H1 (cell line): Measurements from ENCODE around the gene FNIP2. TPM values are rescaled to one million over a fixed set of nuclear protein-coding genes. Genes with fewer than 3 reads are reported as not detected.

Experiments
- CTCF ChIA-PET: fragments of 300-600 bp; sonication (Branson Sonifier 250); formaldehyde crosslinking; loops from one replicate; lab custom pipeline; 2021; ENCODE audit not compliant: partially characterized antibody; lab: Charles Lee
- POLR2A ChIA-PET: fragments of 300-600 bp; sonication (Branson Sonifier 250); formaldehyde crosslinking; loops from one replicate; lab custom pipeline; 2021; ENCODE audit warnings: inconsistent platforms; ENCODE audit not compliant: partially characterized antibody; lab: Charles Lee
- DNase-seq, 2 experiments: peaks; one replicate each; pipeline versions ENCODE4 v3.0.0 to v3.0.0-alpha.2; 2010 to 2022; ENCODE audit warnings: low spot score in 2 of 2, low read depth in 1 of 2, mixed read lengths in 1 of 2
- FAIRE-seq: peaks from 2 replicates; lab custom pipeline; 2011; peaks lifted over from hg19 to GRCh38; lab: Jason Lieb, UNC
- H2AFZ ChIP-seq: 2 replicates; pipeline ENCODE4 v1.8.1; 2012; ENCODE audit warnings: low read length, inconsistent platforms
- H2AK5ac ChIP-seq: 2 replicates; pipeline ENCODE4 v1.6.1; 2013; ENCODE audit warnings: low read depth, low read length
- H2BK120ac ChIP-seq: replicated peaks from 2 replicates; pipeline ENCODE3; 2013; ENCODE audit warnings: low read depth, low read length, inconsistent platforms
- H2BK12ac ChIP-seq: 2 replicates; pipeline ENCODE4 v1.6.1; 2013; ENCODE audit warnings: low read depth, low read length
- H2BK15ac ChIP-seq: 2 replicates; pipeline ENCODE4 v1.6.1; 2013; ENCODE audit warnings: low read length
- H2BK20ac ChIP-seq: 2 replicates; pipeline ENCODE4 v1.6.1; 2013; ENCODE audit warnings: low read length
- H2BK5ac ChIP-seq: 2 replicates; pipeline ENCODE4 v1.6.1; 2013; ENCODE audit warnings: low read depth, low read length
- H3K14ac ChIP-seq: 2 replicates; pipeline ENCODE4 v1.6.1; 2013; ENCODE audit warnings: inconsistent platforms; ENCODE audit not compliant: insufficient read length
- H3K18ac ChIP-seq: 2 replicates; pipeline ENCODE4 v1.6.1; 2013; ENCODE audit warnings: low read length; ENCODE audit errors: extremely low read depth
- H3K23ac ChIP-seq: 2 replicates; pipeline ENCODE4 v1.6.1; 2013; ENCODE audit warnings: inconsistent platforms; ENCODE audit not compliant: insufficient read length
- H3K23me2 ChIP-seq: 2 replicates; pipeline ENCODE4 v1.6.1; 2013; ENCODE audit warnings: low read depth, low read length
- H3K27ac ChIP-seq: 2 replicates; pipeline ENCODE4 v1.6.1; 2011; ENCODE audit warnings: low read depth, low read length, inconsistent platforms
- H3K27me3 ChIP-seq, 4 experiments: replicated peaks in 1 of 4; 1 replicate in 1 of 4; 2 replicates in 3 of 4; pipeline versions ENCODE4 v1.6.1 to v1.8.1; 2011 to 2013; ENCODE audit warnings: low read length in 3 of 4, mild to moderate bottlenecking in 3 of 4, inconsistent platforms in 2 of 4, mixed read lengths in 2 of 4, moderate library complexity in 1 of 4; ENCODE audit not compliant: control insufficient read depth in 3 of 4, insufficient read depth in 3 of 4; ENCODE audit errors: extremely low read depth in 1 of 4
- H3K36me3 ChIP-seq, 4 experiments: 2 replicates each; pipeline versions ENCODE4 v1.6.1 to v1.8.1; 2011 to 2013; ENCODE audit warnings: mild to moderate bottlenecking in 4 of 4, low read length in 3 of 4, moderate library complexity in 2 of 4, control low read depth in 1 of 4, inconsistent platforms in 1 of 4; ENCODE audit not compliant: insufficient read depth in 4 of 4, control insufficient read depth in 2 of 4
- H3K4ac ChIP-seq: replicated peaks from 2 replicates; pipeline ENCODE3; 2013; ENCODE audit warnings: low read length, low read depth, mixed read lengths, inconsistent platforms; ENCODE audit not compliant: insufficient read length
- H3K4me1 ChIP-seq, 4 experiments: replicated peaks in 1 of 4; 1 replicate in 1 of 4; 2 replicates in 3 of 4; pipeline versions ENCODE4 v1.6.1 to v1.8.1; 2011 to 2013; ENCODE audit warnings: low read length in 3 of 4, inconsistent platforms in 2 of 4, mixed read lengths in 1 of 4; ENCODE audit not compliant: insufficient read depth in 4 of 4, control insufficient read depth in 3 of 4
- H3K4me2 ChIP-seq, 2 experiments: 2 replicates each; pipeline versions ENCODE4 v1.6.1 to v1.8.1; 2011 to 2013; ENCODE audit warnings: low read depth in 2 of 2, low read length in 2 of 2, control low read depth in 1 of 2, inconsistent platforms in 1 of 2, mild to moderate bottlenecking in 1 of 2; ENCODE audit not compliant: insufficient read depth in 1 of 2
- H3K4me3 ChIP-seq, 4 experiments: fragments of 200-600, 300-600 bp in 1 of 4; sonication (generic), shearing (Covaris generic), sonication (Bioruptor Twin) in 1 of 4; 2 replicates each; pipeline versions ENCODE4 v1.5.1 to v1.8.1; 2011 to 2016; ENCODE audit warnings: low read length in 4 of 4, low read depth in 3 of 4, control low read depth in 2 of 4, inconsistent platforms in 2 of 4, mild to moderate bottlenecking in 2 of 4, mixed read lengths in 1 of 4, moderate library complexity in 1 of 4; ENCODE audit not compliant: insufficient read depth in 2 of 4; ENCODE audit errors: extremely low read depth in 1 of 4
- H3K56ac ChIP-seq: replicated peaks from 2 replicates; pipeline ENCODE3; 2013; ENCODE audit warnings: low read depth, mild to moderate bottlenecking, mixed read lengths, low read length, inconsistent platforms; ENCODE audit not compliant: insufficient read length
- H3K79me1 ChIP-seq: 2 replicates; pipeline ENCODE4 v1.6.1; 2013; ENCODE audit warnings: low read depth, low read length, control low read depth
- H3K79me2 ChIP-seq, 2 experiments: 2 replicates each; pipeline versions ENCODE4 v1.6.1 to v1.8.1; 2012 to 2013; ENCODE audit warnings: low read length in 2 of 2, mild to moderate bottlenecking in 2 of 2, inconsistent platforms in 1 of 2; ENCODE audit not compliant: insufficient read depth in 2 of 2, control insufficient read depth in 1 of 2
- H3K9ac ChIP-seq, 4 experiments: replicated peaks in 1 of 4; 1 replicate in 1 of 4; 2 replicates in 3 of 4; pipeline versions ENCODE4 v1.6.1 to v1.8.1; 2011 to 2013; ENCODE audit warnings: low read depth in 3 of 4, low read length in 3 of 4, control low read depth in 2 of 4, mild to moderate bottlenecking in 2 of 4, moderate library complexity in 2 of 4, inconsistent platforms in 1 of 4; ENCODE audit errors: extremely low read depth in 1 of 4
- H3K9me3 ChIP-seq, 2 experiments: 2 replicates each; pipeline versions ENCODE4 v1.6.1 to v1.8.1; 2012 to 2013; ENCODE audit warnings: mild to moderate bottlenecking in 2 of 2, moderate library complexity in 2 of 2, control low read depth in 1 of 2, inconsistent platforms in 1 of 2, low read depth in 1 of 2, low read length in 1 of 2, mixed read lengths in 1 of 2; ENCODE audit not compliant: insufficient read depth in 2 of 2
- H4K20me1 ChIP-seq, 2 experiments: replicated peaks in 1 of 2; 2 replicates each; pipeline versions ENCODE3 to v1.8.1; 2011 to 2013; ENCODE audit warnings: inconsistent platforms in 2 of 2, low read length in 2 of 2, mild to moderate bottlenecking in 1 of 2; ENCODE audit not compliant: insufficient read depth in 2 of 2, control insufficient read depth in 1 of 2
- H4K5ac ChIP-seq: 2 replicates; pipeline ENCODE4 v1.6.1; 2013; ENCODE audit warnings: low read length, low read depth, mixed read lengths, inconsistent platforms; ENCODE audit not compliant: insufficient read length
- H4K8ac ChIP-seq: 2 replicates; pipeline ENCODE4 v1.8.0; 2013; ENCODE audit warnings: mild to moderate bottlenecking, moderate library complexity, low read length, inconsistent platforms; ENCODE audit not compliant: insufficient read depth; ENCODE audit errors: extremely low read depth
- H4K91ac ChIP-seq: replicated peaks from 2 replicates; pipeline ENCODE3; 2013; ENCODE audit warnings: low read length, mixed read lengths, inconsistent platforms; ENCODE audit not compliant: insufficient read length
- CTBP2 ChIP-seq: IDR thresholded peaks from 2 replicates; pipeline ENCODE4 v1.7.0; 2011; ENCODE audit warnings: borderline replicate concordance, mild to moderate bottlenecking, moderate library complexity, mixed read lengths, low read length; ENCODE audit not compliant: insufficient read depth, insufficient read length
- FOSL1 ChIP-seq: IDR thresholded peaks from 2 replicates; pipeline ENCODE4 v1.6.1; 2011; ENCODE audit warnings: mild to moderate bottlenecking, low read depth, low read length, moderate library complexity; ENCODE audit not compliant: insufficient read depth
- YY1 ChIP-seq: IDR thresholded peaks from 2 replicates; pipeline ENCODE4 v1.6.1; 2011; ENCODE audit warnings: low read depth, mild to moderate bottlenecking, low read length
- WGBS, 2 experiments: shearing (Covaris generic) in 1 of 2; methylation state at CpG; one replicate each; pipeline versions ENCODE4 v1.1.6 to v1.1.7; 2013 to 2015; ENCODE audit warnings: low lambda C conversion rate in 2 of 2, mixed read lengths in 2 of 2, inconsistent platforms in 1 of 2, low coverage in 1 of 2, missing lambda C conversion rate in 1 of 2; ENCODE audit not compliant: insufficient replicate concordance in 2 of 2, insufficient coverage in 1 of 2, insufficient read length in 1 of 2; ENCODE audit errors: extremely low coverage in 1 of 2, missing lambda C conversion rate in 1 of 2; 5-methylcytosine and 5-hydroxymethylcytosine counted together
- polyA plus RNA-seq, 7 experiments: library from polyadenylated mRNA; depleted of rRNA in 3 of 7; stranded (reverse) in 5 of 7; unstranded in 2 of 7; fragments of >200 nt in 5 of 7; fragments of 200-250 nt in 2 of 7; gene quantifications; 1 replicate in 5 of 7; 2 replicates in 1 of 7; 4 replicates in 1 of 7; pipeline versions ENCODE4 v1.2.1 to v1.2.3, GENCODE V29; 2011 to 2013; ENCODE audit warnings: missing spikeins in 2 of 7, mixed read lengths in 2 of 7
- total RNA-seq: library from RNA; stranded (reverse); fragmentation: NEBNext Ultra II Directional; extraction: Animal tissue kit (Norgen Biotek cat#: 25700); gene quantifications from 2 replicates; pipeline ENCODE4 v1.2.1, GENCODE V29; 2021

The FNIP2 gene
- total and polyA plus RNA-seq, 2 of the 8 experiments (the other 6 are each of a cell fraction or from before 2014, with no cell fraction given) = 4.0 to 13.0 TPM

- no peak overlapping the region for H3K14ac ChIP-seq
- no peak overlapping the region for H3K4me2 ChIP-seq
- H2BK5ac ChIP-seq = no peak overlapping the region
- CTCF ChIA-PET = interaction anchor here (0.9 to 1.7 kb wide), 2 partner anchors 14 to 17 kb away, joined by 3 to 6 read pairs; no protein-coding TSS in a partner anchor
- H2BK120ac ChIP-seq = no peak overlapping the region
- no peaks in the 10 kb centered on the region for H3K79me2 ChIP-seq
- H4K20me1 ChIP-seq = no peaks in the 10 kb centered on the region
- H4K91ac ChIP-seq = no peak overlapping the region
- DNase-seq (no peak), FAIRE-seq (no peak)
- no peaks in the 10 kb centered on the region; the same call in 1 of the 2 replicates for H3K79me1 ChIP-seq
- H2BK12ac ChIP-seq = no peak overlapping the region
- no peak overlapping the region for H3K18ac ChIP-seq
- H3K4me1 ChIP-seq = no peaks in the 10 kb centered on the region
- H3K9me3 ChIP-seq = no peaks in the 10 kb centered on the region
- H3K4ac ChIP-seq = no peak overlapping the region
- H4K5ac ChIP-seq = no peak overlapping the region
- whole genome bisulfite sequencing, 2 experiments = 82% methylated on average over 2 of the region's 2 CpGs; no CpG with 5 or more reads in 1 of the 2 experiments
- no peak overlapping the region for H2AFZ ChIP-seq
- H3K9ac ChIP-seq = no peak overlapping the region
- H2BK20ac ChIP-seq = no peak overlapping the region
- H3K56ac ChIP-seq = no peak overlapping the region
- H3K27ac ChIP-seq = no peak overlapping the region
- H3K23me2 ChIP-seq = no peaks in the 10 kb centered on the region; the same call in 1 of the 2 replicates
- POLR2A ChIA-PET = no interaction called here
- no peak overlapping the region for H2BK15ac ChIP-seq
- no peak overlapping the region for H3K4me3 ChIP-seq
- no peak overlapping the region for H4K8ac ChIP-seq
- no peak for TF ChIP-seq CTBP2
- TF ChIP-seq FOSL1 = no peak
- no peak for TF ChIP-seq YY1
- TF ChIP-seq, all 59 proteins: peak for 0
- Histone ChIP-seq H2AK5ac (no peak overlapping the region), H3K23ac (no peak overlapping the region), H3K27me3 (no peaks in the 10 kb centered on the region), H3K36me3 (peaks cover 0 to 3% (median 0%) of the 10 kb centered on the region in 4 experiments; a peak in 1 of 8 replicates)
Observed at GRCh38 chr4:158829254-158829653, 60.4 kb downstream of the FNIP2 start.
